Measurements from ENCODE around the gene ARHGAP31.
"Not testable (repeated sequence)": the region's sequence is repeated elsewhere in the genome, so short reads cannot be mapped to it uniquely, and the experiment has no call there.

ARHGAP31 gene

DNA sequence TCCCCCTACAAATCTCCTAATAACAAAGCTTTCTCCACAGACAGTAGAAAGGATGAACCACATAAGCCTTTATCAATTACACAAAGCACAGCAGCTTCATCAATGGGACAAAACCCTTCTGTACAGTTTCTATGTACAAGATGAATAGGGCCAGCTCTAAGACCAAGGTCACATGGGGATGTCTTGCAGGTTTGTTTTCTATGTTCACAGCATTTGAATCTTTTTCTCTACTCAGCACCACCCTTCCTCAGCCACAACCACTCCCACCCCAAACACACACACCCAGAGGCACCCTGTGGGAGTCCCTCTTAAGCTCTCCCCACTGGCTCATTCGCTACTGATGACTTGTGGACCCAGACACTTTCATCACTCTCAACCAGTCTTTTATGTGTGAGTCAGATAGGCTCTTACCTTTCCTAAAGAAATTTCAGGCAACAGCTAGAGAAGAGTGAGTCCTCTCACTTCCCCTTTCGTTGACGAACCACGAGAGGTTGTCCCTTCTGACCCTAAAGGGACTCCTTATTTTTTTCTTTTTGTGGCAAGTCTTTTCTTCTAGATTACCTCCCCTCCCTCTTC, 57.9 kb downstream of the ARHGAP31 start:
- peak; percentile 90 for DNase-seq

DNA sequence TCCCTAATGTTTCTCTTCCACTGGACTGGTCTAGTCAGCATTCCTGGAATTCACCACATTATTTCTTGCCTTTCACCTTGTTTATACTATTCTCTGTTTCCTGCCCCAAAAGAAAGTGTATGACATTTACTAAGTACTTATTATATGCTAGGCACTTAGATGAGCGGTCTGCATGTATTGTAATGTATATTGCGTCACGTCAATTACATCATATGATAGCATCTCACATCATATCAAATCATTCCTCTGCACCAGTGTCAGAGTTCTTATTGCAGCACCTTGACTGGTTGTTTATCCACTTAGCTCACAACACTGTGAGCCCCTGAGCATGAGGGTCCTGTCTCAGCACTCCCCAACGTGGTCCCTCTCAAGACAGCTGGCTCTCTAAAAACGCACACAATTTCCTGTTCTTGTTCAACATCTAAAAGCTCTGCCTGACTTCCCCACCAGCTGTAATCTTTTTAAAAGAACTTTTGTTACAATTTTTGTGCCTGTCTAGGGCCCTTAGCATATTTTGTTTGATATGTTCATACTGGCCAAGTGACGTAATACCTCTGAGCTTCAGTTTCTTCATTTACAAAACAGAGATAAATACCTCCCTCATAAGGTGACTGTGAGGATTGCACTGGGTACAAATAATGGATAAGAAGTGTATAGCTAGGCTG, 58.8 kb downstream of the ARHGAP31 start:
- DNase-seq, result peak; percentile 72

GRCh38 chr3:119355608-119356007, 61.4 kb downstream of the ARHGAP31 start:
- not testable (repeated sequence) for DNase-seq

DNA sequence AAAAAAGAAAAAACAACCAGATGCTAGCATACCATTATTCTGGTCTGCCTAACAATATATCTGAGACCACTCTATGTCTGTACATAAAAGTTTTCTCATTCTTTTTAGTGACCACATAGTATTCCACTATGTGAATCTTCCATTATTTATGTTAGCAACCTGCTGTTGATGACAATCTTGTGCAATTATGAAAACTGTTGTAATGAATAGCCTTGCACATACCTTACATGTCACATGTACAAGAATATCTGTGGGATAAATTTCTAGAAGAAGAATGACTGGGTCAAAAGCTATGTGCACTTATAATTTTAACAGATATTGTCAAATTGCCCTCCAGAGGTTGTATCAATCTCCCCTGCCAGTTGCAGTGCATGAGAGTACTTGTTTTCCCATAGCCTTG, 62.5 kb downstream of the ARHGAP31 start:
- DNase-seq, result peak; percentile 42

- no peak for DNase-seq
Measured at GRCh38 chr3:119357190-119357589, 63.0 kb downstream of the ARHGAP31 start.

DNA sequence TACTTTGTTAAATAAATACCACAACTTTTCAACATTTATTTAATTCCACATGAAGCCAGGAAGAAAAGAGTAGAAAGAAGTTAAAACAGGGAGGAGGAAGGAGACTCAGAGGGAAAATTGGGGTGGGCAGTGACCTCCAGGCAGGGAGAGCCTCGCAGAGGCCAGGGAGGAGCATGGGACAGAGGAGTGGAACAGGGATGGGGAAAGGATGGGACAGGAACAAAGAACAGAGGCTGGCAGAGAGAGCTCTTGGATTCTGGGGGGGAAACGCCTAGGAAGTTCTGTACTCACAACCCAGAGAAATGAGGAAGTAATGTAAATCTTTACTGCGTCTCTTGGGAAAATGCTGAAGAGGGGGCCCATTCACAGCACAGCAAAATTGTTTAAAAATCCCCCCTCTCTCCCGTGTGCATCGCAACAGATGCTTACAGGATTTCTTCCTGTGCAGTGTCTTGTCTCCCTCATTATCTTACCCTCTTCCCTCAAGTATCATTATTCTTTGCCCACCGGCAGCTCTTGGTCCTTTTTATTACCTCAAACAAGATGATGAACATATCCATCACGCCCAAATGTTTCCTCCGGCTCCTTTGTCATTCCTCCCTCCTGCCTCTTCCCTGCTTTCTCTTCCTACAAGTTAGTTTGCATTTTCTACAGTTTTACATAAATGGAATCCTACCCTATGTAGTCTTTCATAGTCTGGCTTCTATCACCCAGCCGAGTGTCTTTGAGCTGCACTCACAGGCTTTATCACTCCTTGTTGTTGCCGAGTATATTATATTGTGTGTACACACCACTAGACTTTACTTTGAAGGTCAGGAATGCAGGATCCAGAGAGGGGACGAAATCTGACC, 65.5 kb downstream of the ARHGAP31 start:
- peak; percentile 30 for DNase-seq

DNA sequence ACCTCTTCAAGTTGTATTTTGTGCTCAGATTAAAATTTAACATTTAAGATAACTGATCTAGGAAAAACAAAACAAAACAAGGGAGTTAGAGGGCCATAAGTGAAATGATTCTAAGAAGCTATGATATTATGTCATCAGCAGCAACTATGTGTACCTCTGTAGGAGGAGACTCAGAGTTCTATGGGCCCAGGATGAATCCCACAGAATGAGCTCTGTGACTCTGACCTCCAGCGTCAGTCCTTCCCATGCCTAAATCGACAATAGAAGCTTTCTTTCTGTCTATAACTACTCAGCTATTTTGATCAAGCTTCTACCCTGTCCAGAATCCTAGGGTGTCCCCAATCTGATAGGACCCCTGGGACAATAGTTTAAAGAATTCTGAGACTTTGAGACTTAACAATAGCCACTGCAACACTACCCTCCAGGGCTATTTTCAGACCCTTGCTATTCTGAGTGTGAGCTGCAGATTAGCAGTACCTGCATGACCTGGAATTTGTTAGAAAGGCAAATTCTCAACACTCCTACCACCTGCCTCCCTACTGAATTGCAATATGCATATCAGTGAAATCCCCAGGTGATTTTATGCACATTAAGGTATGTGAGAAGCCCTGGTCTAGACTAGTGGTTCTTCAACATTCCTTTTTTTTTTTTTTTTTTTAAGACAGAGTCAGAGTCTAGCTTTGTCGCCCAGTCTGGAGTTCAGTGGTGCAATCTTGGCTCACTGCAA, 66.7 kb downstream of the ARHGAP31 start:
- DNase-seq, result no peak

GRCh38 chr3:119362010-119362409, 67.8 kb downstream of the ARHGAP31 start:
- no peak for DNase-seq

DNA sequence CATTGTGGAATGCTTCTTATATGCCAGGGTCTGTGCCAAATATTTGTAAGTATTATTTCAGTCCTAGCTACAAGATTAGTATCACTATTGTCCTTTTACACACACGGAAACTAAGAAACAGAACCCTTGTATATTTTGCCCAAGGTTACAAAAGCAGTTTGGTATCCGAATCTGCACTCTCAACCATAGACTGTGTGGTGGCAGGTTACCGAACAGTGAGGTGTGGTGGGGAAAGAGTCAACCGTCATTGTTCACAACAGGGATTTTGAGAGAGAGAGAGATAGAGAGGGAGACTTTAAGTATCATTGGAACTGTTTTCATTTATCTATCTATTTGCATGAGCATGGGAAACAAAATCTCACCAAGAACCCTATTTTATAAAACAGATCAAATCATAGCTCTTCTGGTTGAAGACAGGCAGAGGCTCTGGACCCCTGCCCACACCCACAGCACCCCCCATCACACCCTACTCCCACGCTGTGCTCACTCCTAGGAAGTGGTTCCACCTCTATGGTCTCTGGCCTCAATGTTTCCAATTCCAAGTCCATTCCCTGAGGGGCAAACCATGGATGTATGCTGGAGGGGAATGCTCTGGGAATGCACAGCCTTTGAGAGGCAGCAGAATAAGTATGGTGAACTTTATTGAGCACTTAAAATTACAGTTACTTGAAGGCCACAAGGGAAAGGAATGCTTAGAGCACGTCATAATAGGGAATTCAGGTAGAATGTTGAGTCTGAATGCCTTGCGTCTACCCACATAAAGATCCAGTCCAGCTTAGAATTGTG, 69.0 kb downstream of the ARHGAP31 start:
- DNase-seq, result no peak

DNA sequence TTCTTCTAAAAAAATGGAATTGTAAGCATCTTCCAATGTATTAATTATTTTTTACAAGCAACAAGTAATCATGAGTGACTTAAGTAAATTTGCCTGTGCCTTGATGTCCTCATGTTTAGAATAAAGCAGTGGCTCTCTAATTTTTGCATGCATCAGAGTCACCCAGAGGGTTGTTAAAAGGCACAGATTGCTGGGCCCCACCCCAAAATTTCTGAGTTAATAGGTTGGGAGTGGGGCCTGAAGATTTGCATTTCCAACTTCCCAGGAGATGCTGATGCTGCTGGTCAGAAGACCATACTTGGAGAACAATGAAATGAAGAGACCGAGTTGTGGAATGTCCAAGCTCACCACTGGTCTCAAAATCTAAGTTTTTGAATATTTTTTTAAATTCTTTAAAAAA, 70.2 kb downstream of the ARHGAP31 start:
- DNase-seq, result no peak

GRCh38 chr3:119365418-119365817, 71.2 kb downstream of the ARHGAP31 start:
- DNase-seq, result no peak

DNA sequence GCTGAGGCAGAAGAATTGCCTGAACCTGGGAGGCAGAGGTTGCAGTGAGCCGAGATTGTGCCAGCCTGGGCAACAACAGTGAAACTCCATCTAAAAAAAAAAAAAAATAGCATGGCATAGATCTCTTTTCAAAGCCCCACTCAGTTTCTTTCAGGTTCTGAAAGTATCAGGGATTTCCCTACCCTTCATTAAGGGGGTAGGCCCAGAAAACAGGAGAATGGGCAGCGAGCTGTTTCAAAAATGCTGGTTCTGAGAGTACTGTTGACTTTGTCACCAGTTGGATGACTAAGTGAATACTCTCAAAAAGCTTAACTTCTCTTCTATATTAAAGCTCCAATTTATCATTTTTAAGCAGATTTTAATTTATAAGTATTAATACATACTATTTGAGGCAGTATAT, 72.8 kb downstream of the ARHGAP31 start:
- no peak for DNase-seq

GRCh38 chr3:119368298-119368697, 74.1 kb downstream of the ARHGAP31 start:
- no peak for DNase-seq

GRCh38 chr3:119371786-119372185, 77.6 kb downstream of the ARHGAP31 start:
- not testable (repeated sequence) for DNase-seq

- DNase-seq, result peak; percentile 7
Measured at GRCh38 chr3:119375106-119375505, 80.9 kb downstream of the ARHGAP31 start.

DNA sequence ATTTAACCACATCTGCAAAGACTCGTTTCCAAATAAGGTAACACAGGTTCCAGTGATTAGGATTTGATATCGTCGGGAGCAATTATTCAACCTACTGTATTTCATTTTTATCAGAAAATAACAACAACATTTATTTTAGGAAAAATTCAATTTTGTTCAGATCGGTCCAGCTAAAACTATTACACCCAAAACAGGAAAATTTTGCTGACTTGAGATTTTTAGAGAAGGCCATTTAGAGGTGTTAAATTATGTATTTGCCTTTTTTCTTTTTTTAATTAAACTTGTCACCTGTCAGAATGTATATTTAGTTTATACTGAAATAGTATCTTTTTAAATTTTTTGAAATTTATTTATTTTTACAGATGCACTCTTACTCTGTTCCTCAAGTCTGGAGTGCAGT, 81.3 kb downstream of the ARHGAP31 start:
- no peak for DNase-seq

DNA sequence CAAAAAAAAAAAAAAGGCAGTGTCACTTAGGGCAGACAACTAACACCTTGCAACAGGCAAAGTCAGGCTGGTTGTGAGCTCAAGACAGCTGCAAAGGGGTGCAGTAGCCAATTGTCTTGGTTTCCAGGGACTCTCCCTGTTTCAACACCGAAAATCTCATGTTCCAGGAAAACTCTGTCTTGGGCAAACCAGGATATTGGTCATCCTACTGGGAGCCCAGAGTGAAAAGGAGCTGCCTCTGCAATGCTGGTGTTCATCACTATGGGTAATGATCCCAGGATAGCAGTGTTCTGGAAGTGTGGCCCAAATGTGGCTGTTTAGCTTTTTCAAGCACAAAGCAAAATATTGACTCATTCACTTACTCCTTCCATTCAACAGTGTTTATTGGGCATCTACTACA, 82.6 kb downstream of the ARHGAP31 start:
- no peak for DNase-seq

DNA sequence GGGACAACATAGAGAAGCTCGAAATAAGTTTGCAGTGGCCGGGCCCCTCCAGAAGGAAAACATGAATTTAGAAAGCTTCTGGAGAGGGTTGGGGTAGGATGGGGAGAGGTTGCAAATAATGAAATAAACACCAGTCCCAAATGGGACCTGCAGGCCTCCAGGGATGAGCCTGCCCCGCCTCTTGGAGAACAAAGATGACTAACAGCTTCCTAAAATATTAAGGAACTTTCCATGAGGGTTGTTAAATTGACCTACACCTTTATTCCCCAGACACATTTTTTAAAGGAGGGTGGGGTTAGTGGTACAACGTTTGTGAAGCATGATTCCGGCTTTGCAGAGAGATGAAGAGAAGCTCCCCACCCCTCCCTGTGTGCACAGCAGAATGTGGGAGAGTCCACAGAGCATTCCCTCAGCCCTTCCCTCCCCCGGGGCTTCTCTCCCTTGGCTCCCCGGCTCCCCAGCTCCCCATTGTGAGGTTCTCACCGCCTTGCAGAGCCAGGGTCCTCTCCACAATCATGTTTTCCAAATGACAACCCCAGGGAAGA, 84.1 kb downstream of the ARHGAP31 start:
- DNase-seq, result no peak

- no peak for DNase-seq
Measured at GRCh38 chr3:119380697-119381096, 86.5 kb downstream of the ARHGAP31 start.

DNA sequence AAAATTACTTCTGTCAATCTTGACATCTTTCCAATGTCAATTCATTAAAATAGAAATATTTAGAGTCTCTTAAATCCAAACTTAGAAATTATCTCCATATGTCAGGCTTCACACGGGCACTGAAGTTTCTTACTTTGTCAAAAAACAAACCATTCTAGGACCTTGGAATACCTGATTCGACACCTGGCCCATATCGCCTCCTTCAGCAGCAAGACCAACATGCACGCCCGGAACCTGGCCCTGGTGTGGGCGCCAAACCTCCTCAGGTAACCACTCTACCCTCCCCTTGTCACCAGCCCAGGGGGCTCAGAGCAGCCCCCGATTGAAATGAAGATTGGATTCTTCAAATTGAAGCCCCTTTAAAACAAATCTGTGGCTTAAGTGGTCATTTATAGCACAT, 88.0 kb downstream of the ARHGAP31 start:
- DNase-seq, result no peak

DNA sequence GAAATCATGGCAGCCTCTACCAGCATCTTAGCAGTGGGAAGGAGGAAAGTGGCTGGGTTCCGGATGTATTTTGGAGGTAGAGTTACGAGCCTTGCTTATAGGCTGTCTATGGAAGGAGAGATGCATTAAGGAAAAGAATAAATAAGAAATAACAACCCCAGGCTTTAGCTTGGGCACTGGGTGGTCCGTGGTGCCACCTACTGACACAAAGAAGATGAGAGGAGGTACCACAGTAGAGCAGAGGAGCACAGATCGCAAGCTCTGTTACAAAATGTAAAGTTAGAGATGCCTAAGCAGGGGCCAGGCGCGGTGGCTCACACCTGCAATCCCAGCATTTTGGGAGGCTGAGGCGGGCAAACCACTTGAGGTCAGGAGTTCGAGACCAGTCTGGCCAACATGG, 94.4 kb downstream of the ARHGAP31 start:
- no peak for DNase-seq

- DNase-seq, result no peak
Measured at GRCh38 chr3:119395923-119396358, 101.8 kb downstream of the ARHGAP31 start.

Measured in inflammatory macrophage treated with lipopolysaccharide for 4 hours (primary cell).